Measurements from ENCODE around the gene MAP3K4.

The MAP3K4 gene

DNA sequence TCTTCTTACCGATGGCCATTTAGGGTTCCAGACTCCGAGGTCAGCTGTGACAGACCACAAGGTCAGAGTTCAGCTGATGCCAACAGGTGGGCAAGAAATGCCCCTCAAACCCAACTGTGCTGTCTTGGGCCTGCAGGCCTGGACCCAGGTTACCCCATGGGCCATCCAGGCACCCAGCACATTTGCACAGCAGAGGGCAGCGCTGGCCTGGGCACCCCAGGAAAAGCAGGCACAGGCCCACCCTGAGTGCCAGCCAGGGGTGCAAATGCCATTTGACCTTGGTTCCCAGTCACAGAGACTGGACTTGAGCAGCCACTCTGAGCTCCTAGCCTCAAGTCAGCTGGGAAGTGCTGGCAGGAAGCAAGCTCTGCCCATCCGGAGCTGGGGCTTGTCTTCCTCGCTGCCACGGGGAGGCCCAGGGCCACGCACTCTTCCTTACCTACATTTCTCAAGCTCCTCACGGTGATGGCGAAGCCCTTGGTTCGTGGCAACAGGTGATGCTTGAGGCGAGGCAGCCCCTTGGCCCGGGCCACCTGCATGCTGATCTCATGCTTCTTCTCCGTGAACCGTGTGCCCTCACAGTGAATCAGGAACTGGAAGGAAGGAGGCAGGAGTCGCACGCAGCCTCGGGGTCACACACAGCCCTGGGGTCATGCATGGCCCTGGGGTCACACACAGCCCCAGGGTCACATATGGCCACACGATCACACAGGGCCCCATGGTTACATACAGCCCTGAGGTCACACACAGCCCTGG lies 161.5 kb downstream of the MAP3K4 start:
- H3K4me3 ChIP-seq (ENCODE audit: low read depth, low read length): no peak overlapping the region
- DNase-seq (ENCODE audit: low read depth): no peak

DNA sequence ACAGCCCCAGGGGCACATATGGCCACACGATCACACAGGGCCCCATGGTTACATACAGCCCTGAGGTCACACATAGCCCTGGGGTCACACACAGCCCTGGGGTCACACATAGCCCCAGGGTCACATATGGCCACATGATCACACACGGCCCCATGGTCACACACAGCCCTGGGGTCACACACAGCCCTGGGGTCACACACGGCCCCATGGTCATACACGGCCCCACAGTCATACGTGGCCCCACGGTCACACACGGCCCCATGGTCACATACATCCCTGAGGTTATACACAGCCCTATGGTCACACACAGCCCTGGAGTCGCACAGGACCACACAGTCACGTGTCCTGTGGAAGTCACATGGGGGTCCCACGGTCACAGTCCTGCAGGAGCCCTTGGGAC lies 162.2 kb downstream of the MAP3K4 start:
- H3K4me3 ChIP-seq (ENCODE audit: low read depth, low read length): no peak overlapping the region
- no peak for DNase-seq (ENCODE audit: low read depth)

DNA sequence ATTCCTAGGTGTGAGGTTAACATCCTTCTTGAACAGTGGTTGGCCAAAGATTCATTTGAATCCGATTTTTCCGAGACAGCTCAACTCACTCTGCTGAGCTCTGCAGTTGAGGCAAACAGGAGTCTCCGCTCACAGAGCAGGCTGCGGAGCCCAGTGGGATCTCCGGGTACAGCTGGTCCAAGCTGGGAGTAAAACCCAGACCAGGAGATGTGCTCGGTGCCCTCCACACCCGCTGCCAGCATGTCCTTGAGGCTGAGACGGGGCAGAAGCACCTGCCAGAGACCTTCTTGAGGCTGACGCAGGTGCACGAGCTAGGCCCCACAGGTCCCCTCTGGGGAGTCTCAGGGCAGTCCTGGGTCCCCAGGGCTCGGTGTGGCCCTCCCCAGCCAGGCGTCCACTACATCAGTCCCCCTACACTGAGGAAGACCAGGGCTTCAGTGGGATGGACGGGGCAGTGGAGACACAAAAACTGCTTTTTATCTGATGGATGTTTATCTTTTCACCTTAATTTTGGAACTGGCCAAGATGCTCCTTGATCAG lies 163.3 kb downstream of the MAP3K4 start:
- no peak overlapping the region for H3K4me3 ChIP-seq (ENCODE audit: low read depth, low read length)
- DNase-seq (ENCODE audit: low read depth): no peak

DNA sequence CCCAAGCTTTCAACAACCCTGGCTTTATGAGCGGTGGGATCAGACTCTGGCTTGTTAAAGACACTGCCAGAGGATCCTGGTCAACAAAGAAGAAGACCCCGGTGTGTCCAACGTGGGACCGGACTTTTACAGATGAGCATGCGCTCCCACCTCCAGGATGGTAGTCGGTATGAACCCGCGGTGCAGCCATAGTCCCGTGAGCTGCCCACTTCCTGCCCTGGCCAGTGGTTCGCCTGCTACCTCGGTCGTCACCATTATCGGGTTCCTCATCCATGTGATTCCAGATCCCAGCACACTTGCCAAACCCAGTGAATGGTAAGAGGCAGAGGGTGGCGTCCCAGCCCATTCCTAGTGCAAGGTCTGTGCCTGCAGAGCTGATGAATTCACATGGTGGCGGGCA lies 169.6 kb downstream of the MAP3K4 start:
- DNase-seq (ENCODE audit: low read depth): no peak
- no peak overlapping the region for H3K4me3 ChIP-seq (ENCODE audit: low read depth, low read length)

DNA sequence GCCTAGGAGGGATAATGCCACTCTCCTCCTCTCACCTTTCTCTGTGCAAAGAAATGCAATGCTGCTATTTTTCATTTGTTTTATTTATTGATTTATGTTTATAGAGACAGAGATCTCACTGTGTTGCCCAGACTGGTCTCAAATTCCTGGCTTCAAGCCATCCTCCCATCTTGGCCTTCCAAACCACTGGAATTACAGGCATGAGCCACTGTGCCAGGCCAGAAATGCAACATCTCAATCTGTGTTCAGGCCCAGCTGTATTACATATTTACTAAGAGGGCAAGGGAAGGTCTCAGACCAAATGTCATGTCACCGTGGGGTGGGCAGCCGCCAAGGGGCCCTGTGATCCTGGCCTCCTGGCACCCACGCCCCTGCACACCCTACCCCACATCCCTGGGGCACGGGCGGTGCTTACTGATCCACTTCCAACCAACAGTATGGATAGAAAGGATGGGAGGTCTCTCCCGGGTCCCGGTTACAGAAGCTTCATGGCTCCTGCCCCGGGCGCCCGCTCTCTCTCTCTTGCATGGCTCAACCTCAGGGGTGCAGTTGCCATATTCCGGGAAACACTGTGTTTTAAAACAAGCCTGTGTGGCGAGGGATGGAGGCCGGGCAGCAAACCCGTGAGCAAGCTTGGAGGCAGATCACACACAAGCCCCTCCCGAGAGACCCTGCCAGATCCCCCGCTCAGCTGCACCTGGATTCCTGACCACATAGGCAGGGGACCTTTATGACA lies 170.5 kb downstream of the MAP3K4 start:
- no peak overlapping the region for H3K4me3 ChIP-seq (ENCODE audit: low read depth, low read length)
- DNase-seq (ENCODE audit: low read depth): no peak

DNA sequence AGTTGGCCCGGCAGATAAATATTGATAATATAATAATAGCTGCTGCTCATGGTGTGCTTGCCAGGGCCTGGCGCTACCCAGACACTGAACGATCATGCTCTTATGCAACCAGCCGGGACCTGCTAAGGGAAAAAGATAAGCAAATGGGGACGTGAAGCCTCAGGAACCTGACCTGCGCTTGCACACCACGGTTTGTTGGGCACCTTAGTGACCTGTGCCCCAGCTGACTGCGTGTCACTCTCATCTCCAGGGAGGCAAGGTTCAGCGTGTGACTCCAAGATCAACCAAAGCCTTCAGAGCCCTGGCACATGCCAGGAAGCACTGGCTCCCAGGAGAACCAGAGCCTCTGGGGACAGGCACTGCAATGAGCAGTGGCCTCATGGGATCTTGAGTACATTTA lies 171.2 kb downstream of the MAP3K4 start:
- no peak overlapping the region for H3K4me3 ChIP-seq (ENCODE audit: low read depth, low read length)
- DNase-seq (ENCODE audit: low read depth): no peak

DNA sequence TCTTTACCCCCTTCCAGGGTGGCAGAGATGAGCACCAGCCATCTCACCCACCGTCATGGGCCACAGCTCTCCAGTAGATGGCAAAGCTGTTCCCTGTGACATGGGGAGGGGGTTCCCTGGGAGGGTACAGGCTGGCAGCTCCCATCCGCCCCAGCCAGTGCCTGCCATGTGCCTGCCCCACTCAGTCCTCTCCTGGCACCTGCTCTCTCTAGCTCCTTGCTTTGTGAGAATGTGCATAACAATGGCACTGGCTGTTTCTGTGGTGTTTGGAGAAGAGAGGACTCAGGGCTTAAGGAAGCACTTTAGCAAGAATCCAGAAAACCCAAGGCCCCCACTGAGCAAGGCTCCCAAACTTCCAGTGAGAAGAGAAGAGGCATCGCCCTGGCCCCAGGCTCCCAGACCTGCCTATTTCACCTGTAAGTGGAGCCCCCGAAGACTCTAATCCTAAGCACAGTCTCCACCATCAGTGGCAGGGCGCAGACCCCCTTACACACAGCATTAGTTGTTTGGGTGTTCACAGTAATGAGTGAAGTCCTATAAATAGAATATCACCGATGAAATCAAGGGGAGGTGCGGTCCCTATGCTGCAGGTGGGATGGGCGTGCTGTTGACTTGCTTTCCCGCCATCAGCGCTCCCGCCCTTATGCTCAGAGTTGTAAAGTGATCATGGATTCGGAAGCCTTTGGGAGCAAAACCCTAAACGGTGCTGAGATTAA lies 172.1 kb downstream of the MAP3K4 start:
- no peak for DNase-seq (ENCODE audit: low read depth)
- no peak overlapping the region for H3K4me3 ChIP-seq (ENCODE audit: low read depth, low read length)

DNA sequence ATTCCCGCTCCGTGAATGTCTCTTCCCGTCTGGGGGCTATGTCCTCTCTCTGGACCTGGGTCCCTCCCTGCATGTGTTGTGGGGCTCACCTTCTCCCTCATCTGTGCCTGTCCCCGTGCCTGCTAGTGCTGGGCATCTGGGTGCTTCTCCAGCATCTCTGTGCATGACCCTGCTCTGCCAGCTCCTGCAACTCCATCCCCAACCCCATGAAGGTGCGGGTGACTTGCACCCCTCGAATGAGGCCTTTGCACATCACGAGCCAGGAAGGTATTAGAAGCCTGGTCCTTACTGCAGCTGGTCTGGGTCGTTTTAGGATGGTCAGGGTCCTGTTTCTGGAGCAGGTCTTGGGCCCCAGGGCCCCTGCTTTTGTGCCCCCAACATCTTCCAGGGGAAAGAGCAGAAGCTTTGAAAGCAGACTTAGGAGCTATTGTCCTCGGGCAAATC lies 172.6 kb downstream of the MAP3K4 start:
- DNase-seq (ENCODE audit: low read depth): no peak
- no peak overlapping the region for H3K4me3 ChIP-seq (ENCODE audit: low read depth, low read length)

DNA sequence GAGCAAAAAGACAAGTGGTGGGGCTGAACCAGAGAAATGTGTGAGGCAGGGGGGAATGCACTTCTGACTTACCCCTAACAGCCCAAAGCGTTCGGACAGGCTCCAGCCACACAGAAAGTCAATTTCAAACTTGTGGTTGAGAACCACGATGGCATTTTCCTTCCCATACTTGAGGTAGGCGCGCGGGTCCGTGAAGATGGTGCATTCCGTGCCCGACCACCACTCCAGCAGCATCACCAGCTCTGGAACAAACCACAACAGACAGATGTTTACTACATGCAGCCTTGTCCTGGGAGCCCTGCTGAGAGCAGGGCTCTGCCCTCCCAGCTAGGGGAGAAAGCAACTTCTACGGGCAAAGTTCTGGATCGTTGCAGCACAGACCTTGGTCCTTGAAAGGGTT lies 174.6 kb downstream of the MAP3K4 start:
- no peak for DNase-seq (ENCODE audit: low read depth)
- H3K4me3 ChIP-seq (ENCODE audit: low read depth, low read length): no peak overlapping the region

DNA sequence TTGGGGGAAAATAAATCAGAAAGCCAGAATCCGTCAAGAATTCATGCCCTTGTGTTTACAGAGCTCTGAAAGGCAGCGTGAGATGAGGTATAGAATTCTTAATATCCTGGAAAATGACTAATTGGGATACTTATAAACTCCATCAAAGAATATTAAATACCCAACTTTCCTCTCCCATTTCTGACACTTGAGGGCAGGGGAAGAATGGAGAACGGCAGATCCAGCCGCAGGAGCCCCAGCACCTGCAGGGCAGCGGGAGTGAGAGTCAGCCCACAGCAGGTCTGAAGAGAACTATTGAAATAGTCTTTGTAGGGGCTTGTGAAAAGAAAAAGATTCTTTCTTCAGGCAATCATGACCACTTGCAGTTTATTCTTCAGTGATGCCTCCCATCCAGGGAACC lies 175.1 kb downstream of the MAP3K4 start:
- no peak overlapping the region for H3K4me3 ChIP-seq (ENCODE audit: low read depth, low read length)
- DNase-seq (ENCODE audit: low read depth): no peak

All from skeletal muscle cell (primary cell).